Keratinocyte (primary cell): ENCODE data around the gene NMRK2.

Source experiments
- EZH2 ChIP-seq: IDR thresholded peaks from one replicate; pipeline ENCODE4 v1.6.1; 2012; ENCODE audit warnings: inconsistent platforms, mild to moderate bottlenecking, low read length, moderate library complexity
- TF ChIP-seq, protein P1 (sequence below), 3 experiments: IDR thresholded peaks in 1 of 3; conservative IDR thresholded peaks in 1 of 3; optimal IDR thresholded peaks in 1 of 3; 2 replicates in 2 of 3; 3 replicates in 1 of 3; pipeline versions ENCODE3 to v1.5.1; 2011; ENCODE audit warnings: low read length in 3 of 3, mild to moderate bottlenecking in 3 of 3, moderate library complexity in 2 of 3, control low read depth in 1 of 3, inconsistent platforms in 1 of 3; ENCODE audit not compliant: insufficient read depth in 2 of 3; ENCODE audit errors: extremely low read depth in 1 of 3

DNA sequence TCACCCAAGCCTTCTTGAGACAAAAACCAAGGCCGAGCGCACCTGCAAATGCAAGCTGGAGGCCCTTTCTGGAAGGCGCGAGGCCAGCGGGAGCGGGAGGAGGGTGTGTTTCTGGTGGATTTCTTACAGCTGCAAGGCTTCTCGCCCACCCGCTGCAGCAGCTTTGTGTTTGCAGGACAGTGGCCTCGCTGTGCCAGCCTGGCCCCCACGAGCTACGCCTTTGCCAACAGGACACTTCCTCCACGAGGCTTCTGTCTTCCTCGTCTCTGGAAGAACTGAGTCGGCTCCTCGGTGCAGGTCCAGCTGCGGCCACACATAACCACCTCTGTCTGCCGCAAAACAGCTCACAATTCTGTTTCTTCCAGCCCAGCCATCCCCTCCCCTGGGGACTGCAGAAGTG lies 42.3 kb upstream of the NMRK2 start:
- TF ChIP-seq, protein P1, sequence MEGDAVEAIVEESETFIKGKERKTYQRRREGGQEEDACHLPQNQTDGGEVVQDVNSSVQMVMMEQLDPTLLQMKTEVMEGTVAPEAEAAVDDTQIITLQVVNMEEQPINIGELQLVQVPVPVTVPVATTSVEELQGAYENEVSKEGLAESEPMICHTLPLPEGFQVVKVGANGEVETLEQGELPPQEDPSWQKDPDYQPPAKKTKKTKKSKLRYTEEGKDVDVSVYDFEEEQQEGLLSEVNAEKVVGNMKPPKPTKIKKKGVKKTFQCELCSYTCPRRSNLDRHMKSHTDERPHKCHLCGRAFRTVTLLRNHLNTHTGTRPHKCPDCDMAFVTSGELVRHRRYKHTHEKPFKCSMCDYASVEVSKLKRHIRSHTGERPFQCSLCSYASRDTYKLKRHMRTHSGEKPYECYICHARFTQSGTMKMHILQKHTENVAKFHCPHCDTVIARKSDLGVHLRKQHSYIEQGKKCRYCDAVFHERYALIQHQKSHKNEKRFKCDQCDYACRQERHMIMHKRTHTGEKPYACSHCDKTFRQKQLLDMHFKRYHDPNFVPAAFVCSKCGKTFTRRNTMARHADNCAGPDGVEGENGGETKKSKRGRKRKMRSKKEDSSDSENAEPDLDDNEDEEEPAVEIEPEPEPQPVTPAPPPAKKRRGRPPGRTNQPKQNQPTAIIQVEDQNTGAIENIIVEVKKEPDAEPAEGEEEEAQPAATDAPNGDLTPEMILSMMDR (optimal IDR thresholded peaks at IDR 0.05 in 1 of 3, IDR thresholded peaks at IDR 0.05 in 1 of 3, conservative IDR thresholded peaks at IDR 0.05 in 1 of 3; ENCODE audit: extremely low read depth in 1 of 3, insufficient read depth in 2 of 3, low read length in 3 of 3): no peak
- no peak for TF ChIP-seq EZH2
